Smooth muscle cell of bladder (primary cell): Measurements from ENCODE around the gene SLC39A9. TPM values are rescaled to one million over a fixed set of nuclear protein-coding genes. Genes with fewer than 3 reads are reported as not detected.

ENCODE experiments used
- total RNA-seq: library from RNA; depleted of rRNA; stranded (reverse); fragments of >200 nt; gene quantifications from 2 replicates; pipeline ENCODE4 v1.2.3, GENCODE V29; 2014

The SLC39A9 gene, protein sequence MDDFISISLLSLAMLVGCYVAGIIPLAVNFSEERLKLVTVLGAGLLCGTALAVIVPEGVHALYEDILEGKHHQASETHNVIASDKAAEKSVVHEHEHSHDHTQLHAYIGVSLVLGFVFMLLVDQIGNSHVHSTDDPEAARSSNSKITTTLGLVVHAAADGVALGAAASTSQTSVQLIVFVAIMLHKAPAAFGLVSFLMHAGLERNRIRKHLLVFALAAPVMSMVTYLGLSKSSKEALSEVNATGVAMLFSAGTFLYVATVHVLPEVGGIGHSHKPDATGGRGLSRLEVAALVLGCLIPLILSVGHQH
- total RNA-seq, result 121 and 137 TPM in 2 replicates

DNA sequence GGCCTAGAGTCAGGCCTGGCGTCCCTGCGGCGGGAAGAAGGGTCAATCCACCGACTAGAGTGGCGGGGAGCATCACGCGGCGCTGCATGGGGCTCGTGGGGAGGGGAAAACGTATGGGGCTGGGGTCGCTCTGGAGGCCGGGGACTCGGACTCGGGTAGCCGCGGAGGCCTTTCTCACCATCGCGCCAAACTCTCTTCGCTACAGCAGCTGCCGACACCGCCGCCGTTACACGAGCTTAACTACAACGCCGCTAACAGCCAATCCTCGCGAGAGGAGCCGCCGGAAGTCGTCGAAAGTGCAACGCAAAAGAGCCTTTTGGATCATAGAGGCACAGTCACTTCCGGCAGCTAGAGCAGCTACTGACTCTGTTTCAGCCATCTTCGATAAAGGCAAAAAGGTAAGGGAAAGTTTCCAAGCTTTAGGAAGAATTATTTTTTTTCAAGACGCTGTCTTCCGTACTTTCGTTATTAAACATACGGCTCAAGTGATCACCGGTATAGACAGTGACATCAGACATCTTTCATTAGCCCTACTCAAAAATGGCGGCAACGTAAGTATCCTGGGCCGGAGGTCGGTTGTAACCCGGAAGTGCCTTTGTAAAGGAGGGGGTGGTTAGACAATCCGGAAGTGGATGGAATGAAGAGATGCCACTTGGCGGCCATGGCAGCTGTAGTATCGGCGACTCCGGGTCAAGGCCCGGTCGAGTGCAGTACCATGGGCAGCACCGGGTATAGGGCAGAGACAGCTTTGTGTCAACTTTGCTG lies at the start of gene SLC39A9, which contains the start of gene ERH:
TSS of gene SLC39A9 (plus strand) at position 640 of the 765 bp plus-strand sequence. CDS start 678 bp downstream, outside the sequence.
TSS of gene ERH (minus strand) at position 247 of the 765 bp plus-strand sequence. CDS start at position 181, 66 bp downstream.

DNA sequence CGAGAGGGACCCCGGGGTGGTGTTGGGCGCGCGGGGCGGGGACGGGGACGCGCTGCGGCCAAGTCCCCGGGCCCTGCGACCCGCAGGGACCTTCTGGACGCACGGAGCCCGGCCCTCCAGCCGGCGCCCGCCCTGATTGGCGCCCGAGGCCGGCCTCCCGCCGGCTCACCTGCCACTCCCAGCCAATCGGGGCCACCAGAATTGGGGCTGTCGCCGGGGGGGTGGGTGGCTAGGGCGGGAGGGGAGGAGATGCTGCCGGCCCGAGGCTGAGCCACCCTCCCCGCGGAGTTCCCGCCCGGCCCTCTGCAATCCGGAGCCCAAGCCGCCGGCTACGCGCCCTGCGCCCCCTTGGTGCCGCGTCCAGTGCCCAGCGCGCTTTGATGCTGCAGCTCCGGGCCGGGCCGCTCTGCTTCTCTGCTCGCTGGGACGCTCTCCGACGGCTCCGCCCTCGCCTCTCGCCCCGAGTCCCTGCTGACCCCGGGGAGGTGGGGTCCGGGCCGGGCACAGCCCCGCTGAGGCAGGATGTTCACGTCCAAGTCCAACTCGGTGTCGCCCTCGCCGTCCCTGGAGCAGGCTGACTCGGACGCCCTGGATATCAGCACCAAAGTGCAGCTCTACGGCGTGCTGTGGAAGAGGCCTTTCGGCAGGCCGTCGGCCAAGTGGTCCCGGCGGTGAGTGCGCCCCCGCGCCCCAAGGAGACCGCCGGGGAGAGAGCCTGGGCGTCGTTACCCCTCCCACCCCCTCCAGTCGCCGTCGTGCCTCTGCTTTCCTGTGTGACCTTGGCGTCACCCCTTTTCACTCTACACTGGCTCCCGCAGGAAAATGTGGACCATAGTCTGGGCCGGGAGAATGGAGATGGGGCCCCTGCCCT lies 86.2 kb downstream of the SLC39A9 start, which contains the start of gene PLEKHD1:
TSS of gene PLEKHD1 (plus strand) at position 285 of the 871 bp plus-strand sequence. CDS start at position 523, 238 bp downstream.

Other genes starting within 250 kb of the SLC39A9 start
- 11.0 and 15.5 TPM in 2 replicates for gene DCAF5, start 245.6 kb upstream of the SLC39A9 start, total RNA-seq
- gene EXD2, start 207.2 kb upstream of the SLC39A9 start, total RNA-seq, result 13.5 and 14.8 TPM in 2 replicates
- gene GALNT16, start 138.5 kb upstream of the SLC39A9 start, total RNA-seq, result 0.85 and 1.4 TPM in 2 replicates
- gene ERH, start 393 bp upstream of the SLC39A9 start, total RNA-seq, result 245 and 282 TPM in 2 replicates
- under 0.01 and 0.09 TPM in 2 replicates for gene PLEKHD1, start 86.0 kb downstream of the SLC39A9 start, total RNA-seq
- under 0.01 TPM in 2 replicates for gene CCDC177, start 176.2 kb downstream of the SLC39A9 start, total RNA-seq
- 5.7 and 6.0 TPM in 2 replicates for gene SUSD6, start 212.9 kb downstream of the SLC39A9 start, total RNA-seq